ENCODE results near the gene FOXP4.

FOXP4 gene

DNA sequence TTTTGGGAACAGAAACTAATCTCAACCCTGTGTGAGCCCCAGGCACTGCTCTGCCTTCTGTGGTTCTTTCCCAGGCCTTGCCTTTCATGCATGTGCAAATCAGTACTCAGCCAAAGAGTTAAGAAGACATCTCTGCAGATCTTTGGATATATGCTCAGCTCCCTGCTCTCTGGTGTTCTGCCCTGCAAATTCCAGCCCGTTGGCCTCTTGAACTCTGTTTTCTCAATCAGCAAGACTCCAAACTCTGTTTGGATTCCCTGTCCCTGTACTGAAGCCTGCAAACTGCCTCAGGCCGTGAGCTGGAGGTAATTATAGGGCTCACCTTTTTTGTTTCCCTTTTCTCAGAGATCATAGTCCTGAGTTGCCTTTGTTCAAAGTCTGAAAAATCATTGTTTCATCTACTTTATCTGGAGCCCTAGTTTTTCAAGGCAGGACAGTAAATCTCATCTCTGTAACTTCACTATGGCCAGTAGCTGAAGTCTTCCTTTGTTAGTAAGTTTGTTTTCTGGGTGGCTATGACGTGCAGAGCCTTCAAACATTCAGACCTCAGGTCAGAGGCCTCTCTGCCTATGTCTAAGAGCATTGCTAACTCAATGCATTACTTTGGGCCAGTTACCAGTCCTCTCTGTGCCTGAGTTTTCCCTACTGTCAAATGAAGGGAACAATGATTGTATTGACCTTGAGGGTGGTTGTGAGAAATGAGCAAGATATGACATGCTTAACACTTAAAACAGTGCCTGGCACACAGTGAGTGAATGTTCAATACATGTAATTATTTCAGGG is 76.2 kb downstream of the FOXP4 start:
- no peak for DNase-seq (ENCODE audit: low read depth in 2 of 2, low spot score in 1 of 2)

DNA sequence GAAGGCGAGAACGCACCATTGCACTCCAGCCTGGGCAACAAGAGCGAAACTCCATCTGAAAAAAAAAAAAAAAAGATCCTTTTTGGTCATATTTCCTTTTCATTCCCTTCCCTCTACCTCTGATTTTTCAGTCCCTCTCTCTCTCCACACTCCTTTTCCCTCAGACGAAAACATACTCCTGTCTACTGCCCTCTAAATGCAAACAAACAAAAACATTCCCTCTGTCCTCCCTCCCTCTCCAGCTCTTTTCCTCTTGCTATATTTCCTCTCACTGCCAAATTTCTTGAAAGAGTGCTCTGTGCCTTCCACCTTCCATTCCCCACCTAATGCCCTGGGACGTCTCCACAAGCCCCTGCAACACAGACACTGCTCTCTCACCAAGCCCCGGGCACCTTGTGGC is 77.1 kb downstream of the FOXP4 start:
- DNase-seq (ENCODE audit: low read depth in 2 of 2, low spot score in 1 of 2): no peak

DNA sequence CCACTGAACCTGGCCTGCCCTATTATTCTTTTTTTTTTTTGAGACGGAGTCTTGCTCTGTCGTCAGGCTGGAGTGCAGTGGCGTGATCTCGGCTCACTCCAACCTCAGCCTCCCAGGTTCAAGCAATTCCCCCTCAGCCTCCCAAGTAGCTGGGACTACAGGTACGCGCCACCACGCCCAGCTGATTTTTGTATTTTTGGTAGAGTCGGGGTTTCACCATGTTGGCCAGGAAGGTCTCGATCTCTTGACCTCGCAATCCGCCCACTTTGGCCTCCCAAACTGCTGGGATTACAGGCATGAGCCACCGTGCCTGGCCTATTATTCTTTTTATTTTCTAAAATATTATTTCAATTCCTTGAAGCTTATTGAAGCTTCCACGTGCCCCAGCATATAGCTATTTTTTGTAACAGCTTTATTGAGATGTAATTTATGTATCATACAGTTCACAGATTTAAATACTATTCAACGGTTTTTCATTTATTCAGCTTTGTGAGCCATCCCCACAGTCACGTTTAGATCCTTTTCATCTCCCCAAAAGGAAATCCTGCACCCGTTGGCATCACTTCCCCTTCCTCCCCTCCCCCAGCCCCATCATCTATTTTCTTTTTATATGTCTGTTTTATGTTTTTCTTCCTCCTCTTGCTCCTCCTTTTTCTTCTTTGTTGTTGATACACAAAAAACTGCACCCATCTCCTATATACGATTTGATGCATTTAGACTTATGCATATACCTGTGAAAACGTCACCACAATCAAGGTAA is 78.6 kb downstream of the FOXP4 start:
- no peak for DNase-seq (ENCODE audit: low read depth in 2 of 2, low spot score in 1 of 2)

DNA sequence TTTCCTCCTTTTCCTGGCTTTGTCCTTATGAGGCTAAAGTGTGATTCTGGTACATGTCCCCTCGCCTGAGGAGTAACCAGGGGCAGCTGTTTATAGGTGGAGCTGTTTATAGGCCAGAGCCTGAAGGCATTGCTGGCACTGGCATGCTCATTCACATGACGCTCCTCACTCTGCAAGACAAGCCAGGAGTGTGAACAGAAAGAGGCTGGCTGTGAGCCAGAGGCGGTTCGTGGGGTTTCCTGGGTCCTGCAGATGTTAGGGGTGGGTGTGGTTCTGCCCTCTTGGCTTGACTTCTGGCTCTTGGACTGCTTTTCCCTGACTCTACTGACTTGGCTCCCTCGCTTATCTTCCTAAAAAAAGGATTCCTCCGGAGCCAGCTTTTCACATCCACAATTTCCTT is 79.3 kb downstream of the FOXP4 start:
- no peak for DNase-seq (ENCODE audit: low read depth in 2 of 2, low spot score in 1 of 2)

DNA sequence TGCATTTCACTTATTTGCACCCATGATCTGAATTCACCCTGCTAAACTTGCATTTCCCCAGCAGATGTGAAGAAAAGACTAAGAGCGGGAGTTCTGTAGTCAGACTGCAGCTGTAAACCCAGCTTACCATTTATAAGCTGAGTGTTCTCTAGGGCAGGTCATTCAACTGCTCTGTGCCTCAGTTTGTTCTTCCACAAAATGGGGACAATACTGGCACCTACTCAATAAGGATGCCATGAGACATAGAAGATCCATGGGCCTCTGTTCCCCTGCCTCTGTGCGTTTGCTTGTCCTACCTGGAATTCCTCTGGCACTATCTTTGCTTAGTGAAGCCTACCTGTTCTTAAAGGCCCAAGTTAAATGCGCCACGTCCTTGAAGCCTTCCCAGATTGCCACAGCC is 79.8 kb downstream of the FOXP4 start:
- DNase-seq (ENCODE audit: low read depth in 2 of 2, low spot score in 1 of 2): no peak

DNA sequence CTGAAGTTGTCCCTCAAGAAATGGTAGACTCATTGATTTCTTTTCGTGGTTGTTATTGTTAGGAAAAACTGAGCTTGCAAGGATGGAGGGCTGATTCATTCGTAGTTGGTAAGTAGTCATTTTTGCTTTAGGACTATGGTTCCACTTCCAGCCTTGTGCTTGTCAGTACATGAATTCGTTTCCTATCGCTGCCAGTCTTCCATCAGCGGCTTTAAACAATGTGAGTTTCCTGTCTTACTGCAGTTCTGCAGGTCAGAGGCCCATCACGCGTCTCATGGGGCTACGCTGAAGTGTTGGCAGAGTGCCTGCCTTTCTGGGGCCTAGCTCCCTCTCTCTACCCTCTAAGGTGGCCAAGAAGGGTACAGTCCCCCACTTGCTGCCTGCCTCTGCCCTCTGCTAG is 80.7 kb downstream of the FOXP4 start:
- DNase-seq (ENCODE audit: low read depth in 2 of 2, low spot score in 1 of 2): no peak

DNA sequence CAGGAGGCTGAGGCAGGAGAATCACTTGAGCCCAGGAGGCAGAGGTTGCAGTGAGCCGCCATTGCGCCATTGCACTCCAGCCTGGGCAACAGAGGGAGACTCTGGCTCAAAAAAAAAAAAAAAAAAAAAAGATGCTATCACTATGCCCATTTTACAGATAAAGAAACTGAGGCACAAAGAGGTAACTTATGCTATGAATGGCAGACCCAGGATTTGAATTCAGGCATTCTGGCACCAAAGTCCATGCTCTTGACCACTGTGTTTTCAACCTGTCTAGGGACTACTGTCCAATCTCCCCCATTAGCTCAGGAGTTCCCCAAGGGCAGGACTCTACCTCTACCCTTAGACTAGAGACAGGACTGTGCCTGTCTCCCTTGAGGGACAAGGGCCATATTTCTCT is 82.9 kb downstream of the FOXP4 start:
- no peak for DNase-seq (ENCODE audit: low read depth in 2 of 2, low spot score in 1 of 2)

DNA sequence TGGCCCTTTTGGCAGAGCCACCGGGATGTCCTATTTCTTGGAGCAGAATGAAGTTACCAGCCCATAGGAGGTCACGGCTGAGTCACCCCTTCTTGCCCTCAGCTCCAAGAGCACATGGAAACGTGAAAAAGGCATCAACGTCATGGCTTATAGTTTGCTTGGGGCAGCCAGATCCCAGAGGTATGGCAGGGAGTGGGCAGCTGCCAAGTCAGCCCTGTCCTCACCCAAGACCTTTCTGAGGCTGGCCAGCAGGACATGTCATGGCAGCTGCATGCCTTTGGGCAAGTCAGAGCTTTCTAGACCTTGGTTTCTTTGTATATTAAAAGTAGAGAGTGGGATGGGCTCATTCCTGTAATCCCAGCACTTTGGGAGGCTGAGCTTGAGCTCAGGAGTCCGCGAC is 83.9 kb downstream of the FOXP4 start:
- no peak for DNase-seq (ENCODE audit: low read depth in 2 of 2, low spot score in 1 of 2)

DNA sequence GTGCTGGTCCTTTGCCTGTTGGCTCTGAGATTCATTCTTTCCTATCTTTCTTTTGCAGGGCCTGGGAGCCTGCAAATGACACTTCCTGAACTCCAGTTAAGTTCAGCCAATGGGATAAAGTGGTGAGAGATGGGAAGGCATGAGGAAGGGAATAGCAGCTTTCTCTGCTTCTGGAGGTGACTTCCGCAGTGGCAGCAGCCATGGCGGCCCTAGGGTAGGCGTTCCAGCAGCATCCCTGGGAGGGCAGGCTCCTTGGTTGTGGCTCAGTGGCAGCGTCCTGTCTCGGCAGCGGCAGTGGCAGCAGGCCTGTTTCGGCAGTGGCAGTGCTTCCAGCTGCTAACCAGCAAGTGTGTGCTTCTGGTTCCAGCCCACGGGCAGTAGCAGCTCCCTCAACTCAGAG is 84.8 kb downstream of the FOXP4 start:
- no peak for DNase-seq (ENCODE audit: low read depth in 2 of 2, low spot score in 1 of 2)

DNA sequence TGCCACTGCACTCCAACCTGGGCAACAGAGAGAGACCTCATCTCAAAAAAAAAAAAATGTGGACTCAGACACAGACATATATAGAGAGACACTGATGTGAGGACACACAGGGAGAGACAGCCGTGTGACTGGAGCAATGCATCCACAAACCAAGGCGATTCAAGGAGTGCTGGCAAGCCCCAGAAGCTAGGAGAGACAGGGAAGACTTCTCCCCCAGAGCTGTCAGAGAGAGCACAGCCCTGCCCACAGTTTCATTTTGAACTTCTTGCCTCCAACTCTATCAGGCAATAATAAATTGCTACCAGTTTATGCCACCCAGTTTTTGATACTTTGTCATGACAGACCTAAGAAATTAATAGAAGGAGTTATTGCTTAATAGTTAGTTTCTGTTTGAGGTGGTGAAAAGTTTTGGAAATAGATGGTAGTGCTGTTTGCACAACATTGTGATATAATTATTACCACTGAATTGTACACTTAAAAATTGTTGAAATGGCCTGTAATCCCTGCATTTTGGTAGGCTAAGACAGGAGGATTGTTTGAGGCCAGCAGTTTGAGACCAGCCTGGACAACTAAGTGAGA is 87.0 kb downstream of the FOXP4 start:
- no peak for DNase-seq (ENCODE audit: low read depth in 2 of 2, low spot score in 1 of 2)

DNA sequence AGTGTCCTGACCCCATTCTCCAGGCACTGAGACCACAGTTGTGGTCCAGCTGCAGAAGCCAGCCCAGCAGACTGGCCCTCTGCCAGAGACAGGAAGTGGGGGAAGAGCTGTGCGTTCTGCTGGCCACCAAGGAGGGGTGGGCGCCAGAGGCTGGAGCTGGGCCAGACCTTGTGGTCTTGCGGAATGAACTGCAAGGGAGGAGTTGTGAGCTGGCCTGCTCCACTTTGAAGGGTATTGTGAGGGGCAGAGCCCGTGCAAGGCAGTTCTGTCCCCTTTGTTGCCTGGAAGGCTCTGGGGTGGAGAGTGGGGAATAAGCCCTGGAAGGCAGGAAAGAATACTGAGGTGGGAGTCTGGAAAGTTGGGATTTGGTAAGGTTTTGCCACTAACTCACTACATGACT is 88.5 kb downstream of the FOXP4 start:
- no peak for DNase-seq (ENCODE audit: low read depth in 2 of 2, low spot score in 1 of 2)

DNA sequence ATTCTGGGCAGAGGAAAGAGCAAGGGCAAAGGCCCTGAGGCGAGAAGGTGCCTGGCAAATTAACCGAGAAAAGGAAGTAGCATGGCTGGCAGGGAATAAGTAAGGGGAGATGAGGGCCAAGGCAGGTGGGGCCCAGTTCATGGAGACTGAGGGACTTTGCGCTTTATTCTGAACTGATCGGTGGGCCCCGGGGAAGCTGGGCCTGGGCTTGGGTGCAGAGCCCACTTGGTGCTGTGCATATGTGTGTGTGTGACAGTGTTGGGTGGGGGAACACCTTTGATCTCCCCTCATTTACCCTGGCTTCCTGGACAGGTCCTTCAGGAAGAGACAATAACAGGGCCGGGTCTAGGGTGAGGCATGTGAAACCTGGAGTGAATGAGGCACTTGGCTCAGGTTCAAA is 89.2 kb downstream of the FOXP4 start:
- no peak for DNase-seq (ENCODE audit: low read depth in 2 of 2, low spot score in 1 of 2)

DNA sequence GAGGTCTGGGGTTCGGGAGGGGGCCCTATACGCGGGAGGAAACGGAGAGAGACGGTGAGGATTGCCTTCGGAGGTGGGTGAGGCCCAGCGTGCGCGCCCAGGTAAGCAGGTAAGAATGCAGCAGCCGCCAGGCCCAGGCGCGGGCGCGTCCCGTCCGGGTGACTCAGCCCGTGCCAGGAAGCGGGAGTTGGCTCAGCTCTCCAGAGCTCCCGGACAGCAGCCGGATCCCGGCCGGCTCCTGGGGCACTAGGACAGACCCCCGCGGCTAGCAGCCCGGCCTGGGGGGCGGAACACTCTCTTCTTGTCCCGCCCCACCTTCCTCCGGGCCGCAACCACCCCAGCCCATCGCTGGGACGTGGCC is 90.6 kb downstream of the FOXP4 start:
- DNase-seq (ENCODE audit: low read depth in 2 of 2, low spot score in 1 of 2): no peak

DNA sequence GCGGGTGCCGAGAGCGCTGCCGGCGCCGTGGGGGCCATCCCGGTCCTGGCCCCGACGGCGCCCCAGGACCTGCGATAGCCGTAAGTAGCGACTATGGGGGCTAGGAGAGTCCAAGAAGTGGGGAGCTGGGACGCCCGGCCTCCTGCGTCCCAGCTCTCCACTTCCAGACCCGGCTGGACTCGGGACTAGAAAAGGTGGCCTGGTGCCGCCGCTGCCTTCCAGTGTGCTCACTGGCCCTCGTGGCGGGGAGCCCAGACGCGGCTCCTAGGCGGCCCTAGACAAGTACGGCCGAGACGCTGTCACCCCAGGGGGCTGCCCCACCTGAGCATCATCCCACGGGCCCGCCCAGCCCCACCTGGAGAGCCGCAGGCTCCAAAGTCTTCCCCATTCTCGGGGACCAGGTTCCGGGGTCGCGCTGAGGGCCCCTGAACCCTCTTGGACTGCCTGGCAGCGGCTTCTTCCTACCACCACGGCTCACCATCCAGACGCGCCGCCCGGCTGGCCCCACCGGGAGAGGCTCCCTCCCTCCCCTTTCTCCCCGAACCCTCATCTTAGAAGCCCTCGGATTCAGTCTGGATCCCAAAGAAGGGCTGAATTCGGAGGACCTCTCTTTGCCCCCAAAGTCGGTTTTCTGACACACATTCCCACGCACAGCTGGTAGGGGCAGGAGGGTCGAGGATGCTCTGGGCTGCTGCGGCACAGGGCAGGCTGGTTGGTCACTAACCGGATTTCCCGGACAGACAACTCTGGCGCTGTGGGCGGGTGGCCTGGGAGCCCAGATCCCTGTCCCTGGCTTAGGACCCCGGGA is 91.2 kb downstream of the FOXP4 start:
- DNase-seq (ENCODE audit: low read depth in 2 of 2, low spot score in 1 of 2): no peak

DNA sequence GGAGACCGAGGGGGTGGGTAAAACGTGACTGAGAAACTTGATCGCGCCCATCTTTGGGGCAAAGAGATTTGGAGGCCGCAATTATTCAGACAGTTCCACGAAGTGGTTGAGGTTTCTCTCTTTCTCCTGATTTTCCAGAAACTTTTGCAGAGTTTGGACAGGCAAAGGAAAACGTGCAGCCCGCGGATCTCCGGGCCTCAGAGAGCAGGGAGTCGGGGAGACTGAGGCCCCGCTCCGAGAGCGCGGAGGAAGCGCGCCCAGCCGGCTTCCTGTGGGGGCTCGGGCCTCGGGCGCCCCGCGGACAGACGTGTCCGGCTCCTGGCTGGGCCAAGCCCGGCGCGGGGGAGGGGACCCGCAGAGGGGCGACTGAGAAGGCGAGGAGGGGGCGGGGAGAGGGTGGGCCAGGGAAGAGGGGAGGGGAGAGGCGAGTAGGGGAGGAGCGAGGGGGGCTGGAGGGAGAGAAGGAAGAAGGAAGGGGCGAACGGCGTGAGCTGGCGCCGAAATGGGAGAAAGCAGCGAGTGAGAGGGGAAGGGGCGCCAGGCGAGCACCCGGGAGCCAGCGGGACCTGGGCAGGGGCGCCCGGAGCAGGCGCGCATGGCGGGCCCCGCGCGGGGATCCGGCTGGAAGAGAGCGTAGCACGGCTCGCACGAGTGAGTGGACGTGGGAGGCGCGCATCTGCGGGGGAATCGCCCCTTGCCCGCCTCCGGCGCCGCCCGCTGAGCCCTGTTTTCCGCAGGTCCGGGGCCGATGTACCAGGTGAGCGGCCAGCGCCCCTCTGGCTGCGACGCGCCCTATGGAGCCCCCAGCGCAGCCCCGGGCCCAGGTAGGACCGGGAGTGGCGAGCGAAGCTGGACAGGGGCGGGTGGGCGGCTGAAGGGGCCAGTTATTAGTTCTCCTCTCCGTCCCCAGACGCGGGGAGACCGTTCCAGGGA is 92.1 kb downstream of the FOXP4 start, which contains the start of gene MDFI:
Gene MDFI (plus strand): TSS at position 467 of the 933 bp plus-strand sequence. CDS start 282 bp downstream, at position 749.
- no peak for DNase-seq (ENCODE audit: low read depth in 2 of 2, low spot score in 1 of 2)

DNA sequence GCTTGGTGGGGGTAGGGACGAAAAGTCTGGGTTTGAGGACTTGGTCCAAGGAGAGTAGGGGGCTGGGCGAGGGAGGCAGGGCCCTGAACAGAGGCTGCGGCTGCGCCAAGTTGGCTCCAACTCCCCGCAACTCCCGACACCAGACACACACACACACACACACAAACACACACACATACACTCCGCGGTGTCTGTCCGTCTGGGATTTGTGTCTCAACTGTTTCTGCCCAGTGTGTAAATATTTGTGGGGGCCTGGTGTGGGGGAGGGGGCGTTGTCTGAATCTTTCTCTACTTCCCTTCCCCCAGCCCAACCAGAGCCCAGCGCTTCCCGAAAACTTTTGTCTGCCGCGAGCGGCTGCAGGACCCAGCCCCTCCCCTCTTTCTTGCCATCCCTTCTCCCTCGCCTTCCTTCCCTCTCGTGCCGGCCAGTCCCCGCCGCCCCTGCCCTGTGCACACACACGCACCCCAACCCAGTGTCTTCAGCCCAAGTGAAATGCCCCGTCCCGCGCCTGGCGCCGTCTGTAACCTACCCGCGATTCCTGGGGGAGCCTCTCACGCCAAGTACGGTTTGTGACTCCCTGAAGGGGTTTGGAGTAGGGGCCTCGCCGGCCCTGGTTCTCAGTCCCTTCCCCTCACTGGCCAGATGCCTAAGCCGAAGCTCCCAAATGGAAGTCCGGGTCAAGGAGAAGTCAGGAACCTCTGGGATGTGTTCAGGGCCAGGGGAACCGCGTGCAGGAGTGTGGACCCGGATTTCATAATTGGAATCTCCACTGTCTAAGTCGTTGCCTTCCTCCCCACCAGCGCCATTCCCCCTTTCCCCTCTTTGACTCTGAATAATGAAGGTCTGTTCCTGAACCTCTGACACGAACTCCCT is 93.0 kb downstream of the FOXP4 start:
- DNase-seq (ENCODE audit: low read depth in 2 of 2, low spot score in 1 of 2): no peak

DNA sequence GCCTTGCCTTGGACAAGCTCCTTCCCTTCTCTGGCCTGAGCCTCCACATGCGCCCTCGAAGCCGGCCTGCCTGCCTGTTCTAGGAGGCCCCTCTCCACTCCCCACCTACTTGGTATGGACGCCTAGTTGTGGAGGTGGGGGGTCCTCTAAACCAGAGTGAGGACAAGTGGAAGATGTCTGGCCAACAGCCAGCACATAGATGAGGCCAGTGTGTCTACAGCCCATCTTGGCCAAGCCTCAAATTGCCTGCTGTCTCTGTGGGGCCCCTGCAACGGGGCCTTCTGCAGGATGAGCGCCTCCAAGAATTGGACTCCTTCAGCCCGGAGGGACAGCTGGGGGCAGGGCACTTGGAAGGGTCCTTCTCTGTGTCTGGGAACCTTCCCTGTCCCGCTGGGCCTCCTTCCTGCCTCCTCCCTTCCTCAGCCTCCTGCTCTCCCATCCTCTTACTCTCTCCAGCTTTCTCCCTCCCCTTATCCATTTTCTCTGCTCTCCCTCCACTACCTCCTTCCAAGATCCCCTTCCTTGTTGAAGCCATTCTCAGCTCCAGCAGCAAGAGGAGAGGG is 93.7 kb downstream of the FOXP4 start:
- no peak for DNase-seq (ENCODE audit: low read depth in 2 of 2, low spot score in 1 of 2)

DNA sequence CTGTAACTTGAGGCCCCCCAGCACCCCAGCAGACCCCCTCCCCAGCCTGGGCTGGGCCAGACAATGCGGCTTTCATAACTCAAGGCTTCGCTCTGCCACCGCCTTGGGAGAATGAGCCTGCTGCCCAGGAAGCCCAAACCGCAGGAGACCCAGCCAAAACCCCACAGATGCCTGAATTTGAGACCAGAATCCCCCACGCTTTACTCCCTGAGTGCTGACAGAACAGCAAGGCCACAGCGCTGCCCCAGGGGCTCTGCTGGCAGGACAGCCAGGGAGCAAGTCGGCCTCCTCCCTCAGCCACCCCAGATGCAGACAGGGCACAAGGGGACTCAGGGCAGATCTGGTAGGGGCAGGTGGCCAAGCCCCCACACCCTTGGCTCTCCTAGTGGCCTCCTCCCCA is 94.2 kb downstream of the FOXP4 start:
- no peak for DNase-seq (ENCODE audit: low read depth in 2 of 2, low spot score in 1 of 2)

DNA sequence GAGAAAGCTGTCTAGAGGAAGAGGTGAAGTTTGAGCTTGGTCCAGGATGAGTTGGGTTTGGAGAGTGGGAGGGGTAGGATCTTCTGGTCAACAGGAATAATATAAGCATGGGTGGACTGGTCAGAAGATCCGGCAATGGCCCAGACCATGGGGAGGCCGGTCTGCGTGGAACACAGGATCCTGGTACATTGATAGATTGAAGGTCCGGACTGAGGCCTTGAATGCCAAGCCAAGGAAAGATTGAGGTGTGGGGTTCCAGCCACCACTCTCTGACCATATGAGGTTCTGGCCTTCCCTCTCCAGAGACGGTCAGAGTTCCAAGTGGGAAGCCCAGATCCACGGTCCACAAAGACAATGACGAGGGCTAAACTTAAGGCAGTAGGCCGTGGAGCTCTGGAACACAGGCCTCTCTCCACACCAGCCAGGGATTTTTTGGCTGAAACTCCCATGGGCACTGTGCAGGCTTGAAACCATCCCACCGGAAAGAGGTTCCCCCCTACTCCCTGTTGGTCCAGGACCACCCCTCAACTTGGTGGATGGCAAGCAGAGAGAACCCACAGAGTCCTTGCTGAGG is 95.3 kb downstream of the FOXP4 start:
- no peak for DNase-seq (ENCODE audit: low read depth in 2 of 2, low spot score in 1 of 2)
